HG03521 (cell line): ENCODE data around the gene HSPB8.

ENCODE experiments used
- ATAC-seq: cut with Tn5 transposase; IDR thresholded peaks from one replicate; pipeline ENCODE4 v1.9.1; 2021; ENCODE audit warnings: mild to moderate bottlenecking, moderate library complexity; ENCODE audit not compliant: unreplicated experiment

The HSPB8 gene

GRCh38 chr12:119178544-119179334 lies at the start of gene HSPB8:
TSS of gene HSPB8 (plus strand) at chr12:119178931. CDS start at chr12:119179313, 382 bp downstream.
- ATAC-seq, result no peak

- no peak for ATAC-seq
Observed at GRCh38 chr12:119129827-119130434, 48.8 kb upstream of the HSPB8 start.

- ATAC-seq, result no peak
Observed at GRCh38 chr12:119130523-119130922, 48.2 kb upstream of the HSPB8 start.

GRCh38 chr12:119134284-119135072 lies 44.3 kb upstream of the HSPB8 start:
- ATAC-seq, result no peak

GRCh38 chr12:119136811-119137410 lies 41.8 kb upstream of the HSPB8 start:
- ATAC-seq, result no peak

GRCh38 chr12:119139448-119139847 lies 39.3 kb upstream of the HSPB8 start:
- ATAC-seq, result no peak

- no peak for ATAC-seq
Observed at GRCh38 chr12:119145367-119145766, 33.4 kb upstream of the HSPB8 start.

GRCh38 chr12:119147847-119148448 lies 30.8 kb upstream of the HSPB8 start:
- ATAC-seq, result no peak

- no peak for ATAC-seq
Observed at GRCh38 chr12:119149270-119149669, 29.5 kb upstream of the HSPB8 start.

GRCh38 chr12:119151445-119152026 lies 27.2 kb upstream of the HSPB8 start:
- no peak for ATAC-seq

- no peak for ATAC-seq
Observed at GRCh38 chr12:119153477-119154434, 25.0 kb upstream of the HSPB8 start.

- ATAC-seq, result no peak
Observed at GRCh38 chr12:119154435-119154818, 24.3 kb upstream of the HSPB8 start.

- no peak for ATAC-seq
Observed at GRCh38 chr12:119156401-119157044, 22.2 kb upstream of the HSPB8 start.

GRCh38 chr12:119157528-119157927 lies 21.2 kb upstream of the HSPB8 start:
- ATAC-seq, result no peak

GRCh38 chr12:119157978-119158377 lies 20.8 kb upstream of the HSPB8 start:
- ATAC-seq, result no peak

GRCh38 chr12:119158402-119158801 lies 20.3 kb upstream of the HSPB8 start:
- ATAC-seq, result no peak

GRCh38 chr12:119159844-119160243 lies 18.9 kb upstream of the HSPB8 start:
- no peak for ATAC-seq

- no peak for ATAC-seq
Observed at GRCh38 chr12:119167902-119168301, 10.8 kb upstream of the HSPB8 start.

GRCh38 chr12:119168721-119169120 lies 10.0 kb upstream of the HSPB8 start:
- no peak for ATAC-seq
